Measurements from ENCODE around the gene AACS. TPM values are rescaled to one million over a fixed set of nuclear protein-coding genes. Genes with fewer than 3 reads are reported as not detected.
"Not testable (repeated sequence)": the region's sequence is repeated elsewhere in the genome, so short reads cannot be mapped to it uniquely, and the experiment has no call there.

The AACS gene
- total and polyA plus RNA-seq, 2 of the 8 experiments (the other 6 are each of a cell fraction or from before 2014, with no cell fraction given) = 51.9 to 52.4 TPM

DNA sequence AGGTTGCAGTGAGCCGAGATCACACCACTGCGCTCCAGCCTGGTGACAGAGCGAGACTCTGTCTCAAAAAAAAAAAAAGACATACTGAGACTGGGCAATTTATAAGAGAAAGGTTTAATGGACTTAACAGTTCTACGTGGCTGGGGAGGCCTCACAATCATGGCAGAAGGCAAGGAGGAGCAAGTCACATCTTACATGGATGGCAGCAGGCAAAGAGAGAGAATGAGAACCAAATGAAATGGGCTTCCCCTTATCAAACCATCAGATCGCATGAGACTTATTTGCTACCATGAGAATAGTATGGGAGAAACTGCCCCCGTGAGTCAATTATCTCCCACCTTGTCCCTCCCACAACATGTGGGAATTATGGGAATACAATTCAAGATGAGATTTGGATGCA lies 47.4 kb downstream of the AACS start:
- not testable (repeated sequence) for H3K27me3 ChIP-seq (replicated peaks in 1 of 4; ENCODE audit: control insufficient read depth in 3 of 4, extremely low read depth in 1 of 4, insufficient read depth in 3 of 4, low read length in 3 of 4); H4K20me1 ChIP-seq (replicated peaks in 1 of 2; ENCODE audit: control insufficient read depth in 1 of 2, insufficient read depth in 2 of 2, low read length in 2 of 2); H3K4ac ChIP-seq (replicated peaks; ENCODE audit: insufficient read length, low read depth, low read length); H3K23me2 ChIP-seq (ENCODE audit: low read depth, low read length); DNase-seq (ENCODE audit: low read depth in 1 of 2, low spot score in 2 of 2); H2BK12ac ChIP-seq (ENCODE audit: low read depth, low read length); H3K14ac ChIP-seq (ENCODE audit: insufficient read length); H3K18ac ChIP-seq (ENCODE audit: extremely low read depth, low read length); H4K91ac ChIP-seq (replicated peaks; ENCODE audit: insufficient read length, low read length); H3K4me2 ChIP-seq (ENCODE audit: insufficient read depth in 1 of 2, low read depth in 2 of 2, low read length in 2 of 2); H2BK20ac ChIP-seq (ENCODE audit: low read length); H2AK5ac ChIP-seq (ENCODE audit: low read depth, low read length); H4K5ac ChIP-seq (ENCODE audit: insufficient read length, low read depth, low read length); FAIRE-seq; H4K8ac ChIP-seq (ENCODE audit: extremely low read depth, insufficient read depth, low read length); H3K79me2 ChIP-seq (ENCODE audit: control insufficient read depth in 1 of 2, insufficient read depth in 2 of 2, low read length in 2 of 2); H3K23ac ChIP-seq (ENCODE audit: insufficient read length); H2BK5ac ChIP-seq (ENCODE audit: low read depth, low read length); H3K56ac ChIP-seq (replicated peaks; ENCODE audit: insufficient read length, low read depth, low read length); H3K27ac ChIP-seq (ENCODE audit: low read depth, low read length); H3K4me3 ChIP-seq (ENCODE audit: extremely low read depth in 1 of 4, insufficient read depth in 2 of 4, low read depth in 3 of 4, low read length in 4 of 4); H2AFZ ChIP-seq (ENCODE audit: low read length); H2BK15ac ChIP-seq (ENCODE audit: low read length); H3K4me1 ChIP-seq (replicated peaks in 1 of 4; ENCODE audit: control insufficient read depth in 3 of 4, insufficient read depth in 4 of 4, low read length in 3 of 4); H3K9me3 ChIP-seq (ENCODE audit: insufficient read depth in 2 of 2, low read depth in 1 of 2, low read length in 1 of 2); H3K9ac ChIP-seq (replicated peaks in 1 of 4; ENCODE audit: extremely low read depth in 1 of 4, low read depth in 3 of 4, low read length in 3 of 4); H3K79me1 ChIP-seq (ENCODE audit: low read depth, low read length); H2BK120ac ChIP-seq (replicated peaks; ENCODE audit: low read depth, low read length)
- CTCF ChIA-PET (ENCODE audit: partially characterized antibody) = interaction anchor here (0.7 to 1.8 kb wide), 3 partner anchors 10 to 52 kb away, joined by 3 to 7 read pairs (median 3); no protein-coding TSS in a partner anchor
- POLR2A ChIA-PET (ENCODE audit: partially characterized antibody) = interaction anchor here (1.2 kb wide), 1 partner anchor 13 kb away, joined by 3 read pairs; no protein-coding TSS in a partner anchor
- peaks cover 7 to 35% (median 15%) of the 10 kb centered on the region in 4 experiments; a peak in 6 of 8 replicates for H3K36me3 ChIP-seq (ENCODE audit: control insufficient read depth in 2 of 4, insufficient read depth in 4 of 4, low read length in 3 of 4)
- WGBS, 2 experiments (ENCODE audit: extremely low coverage in 1 of 2, insufficient coverage in 1 of 2, insufficient read length in 1 of 2, insufficient replicate concordance in 2 of 2, low coverage in 1 of 2, low lambda C conversion rate in 2 of 2, missing lambda C conversion rate in 1 of 2) = 93% methylated on average over 6 of the region's 6 CpGs; no CpG with 5 or more reads in 1 of the 2 experiments

Data from H1 (cell line).